ENCODE measurements around the gene LCN15.

GRCh38 chr9:136750526-136750925, 13.8 kb downstream of the LCN15 start:
- TF ChIP-seq CTCF (IDR thresholded peaks at IDR 0.05 in 8 of 11, conservative IDR thresholded peaks at IDR 0.05 in 3 of 11) (no peak), POLR2A (IDR thresholded peaks at IDR 0.05) (no peak), POLR2AphosphoS5 (IDR thresholded peaks at IDR 0.05) (no peak)
